Glutamatergic neuron (in vitro differentiated cells): ENCODE data around the gene CALM3. TPM values are rescaled to one million over a fixed set of nuclear protein-coding genes. Genes with fewer than 3 reads are reported as not detected.

Source experiments
- DNase-seq: peaks from one replicate; pipeline ENCODE4 v3.0.0; 2022
- H3K27ac Mint-ChIP-seq: one replicate; pipeline ENCODE4 v1.8.0; 2020; ENCODE audit warnings: mild to moderate bottlenecking, mixed read lengths, inconsistent platforms; ENCODE audit not compliant: unreplicated experiment
- H3K27me3 Mint-ChIP-seq: one replicate; pipeline ENCODE4 v1.8.0; 2020; ENCODE audit warnings: mild to moderate bottlenecking, moderate library complexity, mixed read lengths, inconsistent platforms; ENCODE audit not compliant: unreplicated experiment
- H3K36me3 Mint-ChIP-seq: one replicate; pipeline ENCODE4 v1.8.0; 2020; ENCODE audit warnings: mild to moderate bottlenecking, mixed read lengths, inconsistent platforms; ENCODE audit not compliant: unreplicated experiment
- H3K4me1 Mint-ChIP-seq: one replicate; pipeline ENCODE4 v1.8.0; 2020; ENCODE audit warnings: mild to moderate bottlenecking, low read depth, mixed read lengths, inconsistent platforms; ENCODE audit not compliant: unreplicated experiment
- H3K4me3 Mint-ChIP-seq: one replicate; pipeline ENCODE4 v1.8.0; 2020; ENCODE audit warnings: mild to moderate bottlenecking, mixed read lengths, inconsistent platforms; ENCODE audit not compliant: unreplicated experiment
- H3K9me3 Mint-ChIP-seq: one replicate; pipeline ENCODE4 v1.8.0; 2020; ENCODE audit warnings: mild to moderate bottlenecking, moderate library complexity, mixed read lengths, inconsistent platforms; ENCODE audit not compliant: unreplicated experiment
- total RNA-seq: library from RNA; stranded (reverse); fragmentation: NEBNext Ultra II Directional; extraction: Animal tissue kit (Norgen Biotek cat#: 25700); gene quantifications from one replicate; pipeline ENCODE4 v1.2.1, GENCODE V29; 2021; ENCODE audit not compliant: unreplicated experiment
- TF ChIP-seq, protein P1 (sequence below): fragments of 200-600 bp; sonication (generic); IDR thresholded peaks from one replicate; pipeline ENCODE4 v1.5.0; 2021; ENCODE audit not compliant: partially characterized antibody, unreplicated experiment

Gene CALM3
- total RNA-seq, 1 donor from 2014 or later = 845 TPM

GRCh38 chr19:46606681-46607447 lies 5.7 kb downstream of the CALM3 start:
- H3K36me3 Mint-ChIP-seq = peaks cover 9% of the 10 kb centered on the region
- TF ChIP-seq, protein P1, sequence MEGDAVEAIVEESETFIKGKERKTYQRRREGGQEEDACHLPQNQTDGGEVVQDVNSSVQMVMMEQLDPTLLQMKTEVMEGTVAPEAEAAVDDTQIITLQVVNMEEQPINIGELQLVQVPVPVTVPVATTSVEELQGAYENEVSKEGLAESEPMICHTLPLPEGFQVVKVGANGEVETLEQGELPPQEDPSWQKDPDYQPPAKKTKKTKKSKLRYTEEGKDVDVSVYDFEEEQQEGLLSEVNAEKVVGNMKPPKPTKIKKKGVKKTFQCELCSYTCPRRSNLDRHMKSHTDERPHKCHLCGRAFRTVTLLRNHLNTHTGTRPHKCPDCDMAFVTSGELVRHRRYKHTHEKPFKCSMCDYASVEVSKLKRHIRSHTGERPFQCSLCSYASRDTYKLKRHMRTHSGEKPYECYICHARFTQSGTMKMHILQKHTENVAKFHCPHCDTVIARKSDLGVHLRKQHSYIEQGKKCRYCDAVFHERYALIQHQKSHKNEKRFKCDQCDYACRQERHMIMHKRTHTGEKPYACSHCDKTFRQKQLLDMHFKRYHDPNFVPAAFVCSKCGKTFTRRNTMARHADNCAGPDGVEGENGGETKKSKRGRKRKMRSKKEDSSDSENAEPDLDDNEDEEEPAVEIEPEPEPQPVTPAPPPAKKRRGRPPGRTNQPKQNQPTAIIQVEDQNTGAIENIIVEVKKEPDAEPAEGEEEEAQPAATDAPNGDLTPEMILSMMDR = no peak
- peak overlapping the region; percentile 65 for H3K27ac Mint-ChIP-seq
- peaks cover 29% of the 10 kb centered on the region for H3K4me1 Mint-ChIP-seq
- H3K4me3 Mint-ChIP-seq = peak overlapping the region; percentile 68
- peaks cover 16% of the 10 kb centered on the region for H3K9me3 Mint-ChIP-seq
- H3K27me3 Mint-ChIP-seq = peaks cover 12% of the 10 kb centered on the region
- no peak for DNase-seq

- DNase-seq = no peak
- TF ChIP-seq, protein P1 = no peak
- Mint-ChIP-seq H3K4me3 (peak overlapping the region; percentile 20), H3K9me3 (peaks cover 13% of the 10 kb centered on the region), H3K36me3 (peaks cover 9% of the 10 kb centered on the region), H3K4me1 (peaks cover 29% of the 10 kb centered on the region), H3K27me3 (peaks cover 10% of the 10 kb centered on the region), H3K27ac (peak overlapping the region; percentile 70)
Observed at GRCh38 chr19:46607448-46607841, 6.3 kb downstream of the CALM3 start.

DNA sequence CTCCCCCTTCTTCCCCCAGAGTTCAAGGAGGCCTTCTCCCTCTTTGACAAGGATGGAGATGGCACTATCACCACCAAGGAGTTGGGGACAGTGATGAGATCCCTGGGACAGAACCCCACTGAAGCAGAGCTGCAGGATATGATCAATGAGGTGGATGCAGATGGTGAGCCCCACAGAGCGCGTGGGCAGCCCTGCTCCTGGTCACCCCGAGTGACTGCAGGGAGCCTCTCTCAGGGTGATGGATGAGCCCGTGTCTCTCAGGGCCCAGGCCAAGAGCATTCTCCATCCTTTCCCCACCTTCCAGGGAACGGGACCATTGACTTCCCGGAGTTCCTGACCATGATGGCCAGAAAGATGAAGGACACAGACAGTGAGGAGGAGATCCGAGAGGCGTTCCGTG lies 7.0 kb downstream of the CALM3 start:
- peak overlapping the region; percentile 38 for H3K4me3 Mint-ChIP-seq
- DNase-seq = no peak
- peaks cover 26% of the 10 kb centered on the region for H3K4me1 Mint-ChIP-seq
- peak overlapping the region; percentile 70 for H3K27ac Mint-ChIP-seq
- H3K36me3 Mint-ChIP-seq = peaks cover 9% of the 10 kb centered on the region
- peaks cover 10% of the 10 kb centered on the region for H3K27me3 Mint-ChIP-seq
- TF ChIP-seq, protein P1 = no peak
- peaks cover 13% of the 10 kb centered on the region for H3K9me3 Mint-ChIP-seq

DNA sequence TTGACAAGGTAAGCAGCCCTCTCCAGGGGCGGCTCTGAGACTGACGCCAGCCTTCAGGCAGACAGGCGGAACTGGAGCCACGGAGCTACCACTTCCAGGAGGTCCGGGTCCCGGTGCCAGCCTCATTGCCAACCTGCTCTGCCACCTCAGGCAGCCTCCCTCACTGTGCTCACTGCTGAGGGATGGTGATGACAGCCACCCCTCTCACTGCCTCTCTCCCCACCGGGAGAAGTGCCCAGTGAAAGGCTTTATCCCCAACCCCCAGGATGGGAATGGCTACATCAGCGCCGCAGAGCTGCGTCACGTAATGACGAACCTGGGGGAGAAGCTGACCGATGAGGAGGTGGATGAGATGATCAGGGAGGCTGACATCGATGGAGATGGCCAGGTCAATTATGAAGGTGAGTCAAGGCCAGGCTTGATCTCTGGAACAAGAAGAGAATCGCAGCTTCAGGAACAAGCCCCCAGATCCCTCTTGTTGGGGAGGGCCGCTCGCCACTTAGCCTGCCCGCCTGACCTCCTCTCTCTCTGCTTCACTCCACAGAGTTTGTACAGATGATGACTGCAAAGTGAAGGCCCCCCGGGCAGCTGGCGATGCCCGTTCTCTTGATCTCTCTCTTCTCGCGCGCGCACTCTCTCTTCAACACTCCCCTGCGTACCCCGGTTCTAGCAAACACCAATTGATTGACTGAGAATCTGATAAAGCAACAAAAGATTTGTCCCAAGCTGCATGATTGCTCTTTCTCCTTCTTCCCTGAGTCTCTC lies 7.6 kb downstream of the CALM3 start:
- no peak overlapping the region for H3K4me3 Mint-ChIP-seq
- peak overlapping the region; percentile 42 for H3K27ac Mint-ChIP-seq
- H3K36me3 Mint-ChIP-seq = peaks cover 9% of the 10 kb centered on the region
- TF ChIP-seq, protein P1 = no peak
- peaks cover 13% of the 10 kb centered on the region for H3K9me3 Mint-ChIP-seq
- H3K27me3 Mint-ChIP-seq = peaks cover 10% of the 10 kb centered on the region
- H3K4me1 Mint-ChIP-seq = peaks cover 22% of the 10 kb centered on the region
- DNase-seq = no peak
